LNCaP clone FGC (cell line): Measurements from ENCODE around the gene PAQR5.

Source experiments
- DNase-seq: peaks from one replicate; pipeline ENCODE4 v3.0.0-alpha.2; 2011; ENCODE audit warnings: low read depth
- H3K4me3 ChIP-seq: 2 replicates; pipeline ENCODE4 v1.5.1; 2011; ENCODE audit warnings: mild to moderate bottlenecking, low read depth, low read length, control low read depth
- CTCF ChIP-seq: IDR thresholded peaks from 2 replicates; pipeline ENCODE4 v1.5.1; 2012; ENCODE audit warnings: mild to moderate bottlenecking; ENCODE audit not compliant: control insufficient read depth, insufficient read depth; ENCODE audit errors: extremely low read depth

The PAQR5 gene

GRCh38 chr15:69341356-69341755 lies 42.6 kb downstream of the PAQR5 start:
- no peak for DNase-seq
- no peak overlapping the region for H3K4me3 ChIP-seq
- no peak for TF ChIP-seq CTCF

- H3K4me3 ChIP-seq: no peak overlapping the region
- no peak for DNase-seq
- TF ChIP-seq CTCF: no peak
Observed at GRCh38 chr15:69342460-69343076, 43.9 kb downstream of the PAQR5 start.

- DNase-seq: no peak
- H3K4me3 ChIP-seq: no peak overlapping the region
- no peak for TF ChIP-seq CTCF
Observed at GRCh38 chr15:69343133-69343532, 44.4 kb downstream of the PAQR5 start.

- no peak for DNase-seq
- no peak for TF ChIP-seq CTCF
Observed at GRCh38 chr15:69344238-69344637, 45.5 kb downstream of the PAQR5 start.

GRCh38 chr15:69346112-69346511 lies 47.4 kb downstream of the PAQR5 start:
- DNase-seq: no peak
- no peak overlapping the region for H3K4me3 ChIP-seq
- no peak for TF ChIP-seq CTCF

More at GRCh38 chr15:69344238-69344637, 45.5 kb downstream of the PAQR5 start:
- H3K4me3 ChIP-seq: no peak overlapping the region

GRCh38 chr15:69351333-69351732 lies 52.6 kb downstream of the PAQR5 start:
- no peak for TF ChIP-seq CTCF
- DNase-seq: no peak
- H3K4me3 ChIP-seq: no peak overlapping the region

GRCh38 chr15:69351884-69352283 lies 53.2 kb downstream of the PAQR5 start:
- TF ChIP-seq CTCF: no peak
- H3K4me3 ChIP-seq: no peak overlapping the region

More at GRCh38 chr15:69351884-69352283, 53.2 kb downstream of the PAQR5 start:
- no peak for DNase-seq
